ENCODE measurements around the gene SFT2D3.

GRCh38 chr2:127669056-127669455 is 32.2 kb upstream of the SFT2D3 start:
- TF ChIP-seq EZH2 (IDR thresholded peaks at IDR 0.05) = no peak
- no peak for TF ChIP-seq POLR2AphosphoS5 (IDR thresholded peaks at IDR 0.05; ENCODE audit: borderline replicate concordance, low read depth, low read length)
